Putamen (tissue), 1 donor: ENCODE measurements around the gene PLPPR2.
"Not testable (repeated sequence)": the region's sequence is repeated elsewhere in the genome, so short reads cannot be mapped to it uniquely, and the experiment has no call there.

ENCODE experiments used
- DNase-seq: peaks from one replicate; pipeline ENCODE4 v3.0.0-alpha.2; 2016; ENCODE audit warnings: low spot score

PLPPR2 gene

GRCh38 chr19:11399667-11400066, 44.4 kb downstream of the PLPPR2 start:
- DNase-seq, result no peak

- DNase-seq, result no peak
These were observed 45.6 kb downstream of the PLPPR2 start for GRCh38 chr19:11400798-11401197.

GRCh38 chr19:11401808-11402543, 46.7 kb downstream of the PLPPR2 start:
- DNase-seq, result no peak

- no peak for DNase-seq
These were observed 49.5 kb downstream of the PLPPR2 start for GRCh38 chr19:11404588-11405222.

- no peak for DNase-seq
These were observed 50.8 kb downstream of the PLPPR2 start for GRCh38 chr19:11405846-11406643.

- not testable (repeated sequence) for DNase-seq
These were observed 51.5 kb downstream of the PLPPR2 start for GRCh38 chr19:11406703-11407236.

GRCh38 chr19:11408591-11408990, 53.4 kb downstream of the PLPPR2 start:
- no peak for DNase-seq

GRCh38 chr19:11410682-11411081, 55.5 kb downstream of the PLPPR2 start:
- no peak for DNase-seq

GRCh38 chr19:11414544-11414943, 59.3 kb downstream of the PLPPR2 start:
- no peak for DNase-seq
